Kidney (tissue), 22 donors: Measurements from ENCODE around the gene SEMA6A. TPM values are rescaled to one million over a fixed set of nuclear protein-coding genes. Genes with fewer than 3 reads are reported as not detected.

ENCODE experiments used
- DNase-seq, 5 donors: peaks; one replicate each; pipeline ENCODE4 v3.0.0-alpha.2; 2013 to 2020
- FAIRE-seq: peaks from 2 replicates; lab custom pipeline; 2012; peaks lifted over from hg19 to GRCh38; lab: Jason Lieb, UNC
- H3K27ac ChIP-seq, 2 donors: one replicate each; pipeline ENCODE4 v1.7.0; 2013; ENCODE audit warnings: low read depth in 2 of 2, low read length in 2 of 2, inconsistent platforms in 1 of 2
- H3K27me3 ChIP-seq: one replicate; pipeline ENCODE4 v1.7.1; 2013; ENCODE audit warnings: low read length, inconsistent platforms; ENCODE audit not compliant: control insufficient read depth, insufficient read depth
- H3K36me3 ChIP-seq, 3 donors: one replicate each; pipeline versions ENCODE4 v1.7.0 to v1.7.1; 2013; ENCODE audit warnings: low read length in 3 of 3, control low read depth in 1 of 3, inconsistent platforms in 1 of 3; ENCODE audit not compliant: insufficient read depth in 3 of 3, control insufficient read depth in 2 of 3
- H3K4me1 ChIP-seq, 3 donors: one replicate each; pipeline versions ENCODE4 v1.7.0 to v1.7.1; 2013; ENCODE audit warnings: low read length in 3 of 3, inconsistent platforms in 1 of 3, low read depth in 1 of 3; ENCODE audit not compliant: control insufficient read depth in 2 of 3, insufficient read depth in 2 of 3
- H3K4me3 ChIP-seq, 3 donors: one replicate each; pipeline versions ENCODE4 v1.7.0 to v1.8.1; 2013; ENCODE audit warnings: low read length in 3 of 3, control low read depth in 1 of 3, inconsistent platforms in 1 of 3
- H3K9ac ChIP-seq, 3 donors: one replicate each; pipeline versions ENCODE4 v1.7.0 to v1.7.1; 2013; ENCODE audit warnings: low read length in 3 of 3, control low read depth in 1 of 3, inconsistent platforms in 1 of 3
- H3K9me3 ChIP-seq, 3 donors: one replicate each; pipeline versions ENCODE4 v1.7.0 to v1.7.1; 2013; ENCODE audit warnings: low read length in 3 of 3, control low read depth in 1 of 3, inconsistent platforms in 1 of 3; ENCODE audit not compliant: control insufficient read depth in 2 of 3, insufficient read depth in 1 of 3
- intact Hi-C: fragments of 100-400 bp; cut with DNase I; formaldehyde crosslinking; loops from one replicate; pipeline ENCODE4 v1.11.1; 2022
- long read RNA-seq, 10 donors: library from polyadenylated mRNA in 1 of 10; unstranded in 1 of 10; transcript quantifications; one replicate each; pipeline ENCODE4 v2.0.0 and lab custom pipeline, GENCODE V29; 2021 to 2026
- polyA plus RNA-seq: library from polyadenylated mRNA; stranded (reverse); fragments of 350-450 nt; fragmentation: Illumina TruSeq; extraction: RNeasy Lipid Tissue Mini Kit (QIAGEN cat#74804); gene quantifications from one replicate; pipeline ENCODE4 v1.2.3, GENCODE V29; 2014; ENCODE audit warnings: low read depth, low replicate concordance; ENCODE audit not compliant: insufficient read depth
- total RNA-seq: library from RNA; stranded (reverse); fragmentation: NEBNext Ultra II Directional; extraction: Animal tissue kit (Norgen Biotek cat#: 25700); gene quantifications from one replicate; pipeline ENCODE4 v1.2.1, GENCODE V29; 2021
- TF ChIP-seq, protein P1 (sequence below): IDR thresholded peaks from 3 replicates; pipeline ENCODE4 v1.5.1; 2012; ENCODE audit warnings: mild to moderate bottlenecking, moderate library complexity, borderline replicate concordance; ENCODE audit not compliant: insufficient read depth; ENCODE audit errors: extremely low read depth
- donor health status: control.
- donor health status: control.
- donor health status: control.
- donor health status: control.
- donor health status: control.
- donor health status: DM: yes; HTN: yes; CAD: no.
- donor health status: Normal renal cell carcinoma (clear cell type).

Gene SEMA6A, protein sequence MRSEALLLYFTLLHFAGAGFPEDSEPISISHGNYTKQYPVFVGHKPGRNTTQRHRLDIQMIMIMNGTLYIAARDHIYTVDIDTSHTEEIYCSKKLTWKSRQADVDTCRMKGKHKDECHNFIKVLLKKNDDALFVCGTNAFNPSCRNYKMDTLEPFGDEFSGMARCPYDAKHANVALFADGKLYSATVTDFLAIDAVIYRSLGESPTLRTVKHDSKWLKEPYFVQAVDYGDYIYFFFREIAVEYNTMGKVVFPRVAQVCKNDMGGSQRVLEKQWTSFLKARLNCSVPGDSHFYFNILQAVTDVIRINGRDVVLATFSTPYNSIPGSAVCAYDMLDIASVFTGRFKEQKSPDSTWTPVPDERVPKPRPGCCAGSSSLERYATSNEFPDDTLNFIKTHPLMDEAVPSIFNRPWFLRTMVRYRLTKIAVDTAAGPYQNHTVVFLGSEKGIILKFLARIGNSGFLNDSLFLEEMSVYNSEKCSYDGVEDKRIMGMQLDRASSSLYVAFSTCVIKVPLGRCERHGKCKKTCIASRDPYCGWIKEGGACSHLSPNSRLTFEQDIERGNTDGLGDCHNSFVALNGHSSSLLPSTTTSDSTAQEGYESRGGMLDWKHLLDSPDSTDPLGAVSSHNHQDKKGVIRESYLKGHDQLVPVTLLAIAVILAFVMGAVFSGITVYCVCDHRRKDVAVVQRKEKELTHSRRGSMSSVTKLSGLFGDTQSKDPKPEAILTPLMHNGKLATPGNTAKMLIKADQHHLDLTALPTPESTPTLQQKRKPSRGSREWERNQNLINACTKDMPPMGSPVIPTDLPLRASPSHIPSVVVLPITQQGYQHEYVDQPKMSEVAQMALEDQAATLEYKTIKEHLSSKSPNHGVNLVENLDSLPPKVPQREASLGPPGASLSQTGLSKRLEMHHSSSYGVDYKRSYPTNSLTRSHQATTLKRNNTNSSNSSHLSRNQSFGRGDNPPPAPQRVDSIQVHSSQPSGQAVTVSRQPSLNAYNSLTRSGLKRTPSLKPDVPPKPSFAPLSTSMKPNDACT
- total RNA-seq (51.6 TPM), polyA plus RNA-seq (4.0 TPM)
- long read RNA-seq, donor 1, full-length matches to known transcripts: 4 of 4 reads
- long read RNA-seq, donor 1, partial matches to known transcripts: 0 of 4 reads
- long read RNA-seq, donor 1, other reads (novel, unspliced or antisense): 0 of 4 reads
- long read RNA-seq, donor 2, full-length matches to known transcripts: 3 of 3 reads
- long read RNA-seq, donor 2, partial matches to known transcripts: 0 of 3 reads
- long read RNA-seq, donor 2, other reads (novel, unspliced or antisense): 0 of 3 reads
- long read RNA-seq, donor 3, partial matches to known transcripts: 0 of 2 reads
- long read RNA-seq, donor 3, other reads (novel, unspliced or antisense): 0 of 2 reads
- long read RNA-seq, donor 4, full-length matches to known transcripts: 5 of 12 reads
- long read RNA-seq, donor 4, partial matches to known transcripts: 7 of 12 reads
- long read RNA-seq, donor 4, other reads (novel, unspliced or antisense): 0 of 12 reads
- long read RNA-seq, donor 5: 0 reads
- long read RNA-seq, donor 6, partial matches to known transcripts: 0 of 1 reads
- long read RNA-seq, donor 6, other reads (novel, unspliced or antisense): 0 of 1 reads
- long read RNA-seq, donor 7, full-length matches to known transcripts: 3 of 15 reads
- long read RNA-seq, donor 7, partial matches to known transcripts: 1 of 15 reads
- long read RNA-seq, donor 7, other reads (novel, unspliced or antisense): 11 of 15 reads
- long read RNA-seq, donor 8, partial matches to known transcripts: 33 of 35 reads
- long read RNA-seq, donor 8, other reads (novel, unspliced or antisense): 0 of 35 reads
- long read RNA-seq, donor 9, full-length matches to known transcripts: 2 of 2 reads
- long read RNA-seq, donor 9, partial matches to known transcripts: 0 of 2 reads
- long read RNA-seq, donor 9, other reads (novel, unspliced or antisense): 0 of 2 reads
- long read RNA-seq, donor 10, full-length matches to known transcripts: 2 of 11 reads
- long read RNA-seq, donor 10, partial matches to known transcripts: 9 of 11 reads
- long read RNA-seq, donor 10, other reads (novel, unspliced or antisense): 0 of 11 reads

DNA sequence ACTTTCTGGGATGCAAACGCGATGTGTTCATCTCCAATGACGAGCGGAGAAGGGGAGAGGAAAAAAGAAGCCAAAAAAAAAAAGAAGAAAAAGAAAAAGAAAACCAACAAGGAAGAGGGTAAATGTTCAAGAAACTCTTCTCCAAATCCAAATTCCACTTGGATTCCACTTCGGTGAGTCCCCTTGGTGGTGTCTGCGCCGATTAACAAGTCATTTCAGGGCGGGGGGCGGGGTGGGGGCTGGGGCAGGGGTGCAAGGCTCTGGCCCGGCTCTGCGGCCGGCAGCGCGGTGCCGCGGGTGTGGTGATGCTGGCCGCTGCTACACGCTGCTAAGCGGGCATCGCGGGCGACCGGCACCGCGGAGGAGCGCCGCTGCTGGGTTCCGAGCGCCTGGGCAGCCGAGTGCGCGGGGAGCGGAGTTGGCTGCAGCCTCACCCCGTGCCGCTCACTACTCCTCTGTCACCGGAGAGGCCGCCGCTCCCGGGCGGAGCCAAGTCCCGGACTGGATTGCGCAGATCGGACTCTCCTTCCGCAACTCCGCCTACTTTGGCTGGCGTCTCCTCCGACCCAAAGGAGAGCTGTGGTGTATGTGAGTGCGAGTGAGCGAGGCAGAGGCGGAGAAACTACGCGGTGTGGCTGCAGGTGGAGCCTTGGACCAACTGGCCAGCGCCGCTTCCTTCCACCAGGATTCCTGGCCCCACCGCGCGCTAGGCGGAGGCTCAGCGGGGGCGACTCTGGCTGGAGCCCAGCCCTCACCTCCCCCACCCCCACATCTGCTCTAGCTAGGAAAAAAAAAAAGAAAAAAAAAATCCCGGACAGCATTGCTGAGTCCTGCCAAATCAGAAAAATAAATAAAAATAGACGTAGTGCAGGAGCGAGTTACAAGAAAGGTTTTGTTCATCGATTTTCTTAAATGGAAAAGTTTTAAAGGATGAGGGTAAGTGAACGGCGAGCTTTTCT is at the start of gene SEMA6A:
Gene SEMA6A, minus strand, starts transcription at position 457 of the 959 bp plus-strand sequence. CDS start 69,879 bp downstream, outside the sequence.
- FAIRE-seq (no peak), DNase-seq (peak; percentile 97)
- Histone ChIP-seq H3K27ac (peak within 1 kb of the TSS; percentile 66 to 76), H3K36me3 (no peaks in the 10 kb centered on the region), H3K4me1 (peaks cover 2 to 11% (median 8%) of the 10 kb centered on the region in 3 donors), H3K27me3 (no peaks in the 10 kb centered on the region), H3K9ac (peak within 1 kb of the TSS; percentile 49 to 78 (median 67)), H3K9me3 (no peaks in the 10 kb centered on the region), H3K4me3 (peak within 1 kb of the TSS; percentile 74 to 88 (median 84))
- TF ChIP-seq, protein P1, sequence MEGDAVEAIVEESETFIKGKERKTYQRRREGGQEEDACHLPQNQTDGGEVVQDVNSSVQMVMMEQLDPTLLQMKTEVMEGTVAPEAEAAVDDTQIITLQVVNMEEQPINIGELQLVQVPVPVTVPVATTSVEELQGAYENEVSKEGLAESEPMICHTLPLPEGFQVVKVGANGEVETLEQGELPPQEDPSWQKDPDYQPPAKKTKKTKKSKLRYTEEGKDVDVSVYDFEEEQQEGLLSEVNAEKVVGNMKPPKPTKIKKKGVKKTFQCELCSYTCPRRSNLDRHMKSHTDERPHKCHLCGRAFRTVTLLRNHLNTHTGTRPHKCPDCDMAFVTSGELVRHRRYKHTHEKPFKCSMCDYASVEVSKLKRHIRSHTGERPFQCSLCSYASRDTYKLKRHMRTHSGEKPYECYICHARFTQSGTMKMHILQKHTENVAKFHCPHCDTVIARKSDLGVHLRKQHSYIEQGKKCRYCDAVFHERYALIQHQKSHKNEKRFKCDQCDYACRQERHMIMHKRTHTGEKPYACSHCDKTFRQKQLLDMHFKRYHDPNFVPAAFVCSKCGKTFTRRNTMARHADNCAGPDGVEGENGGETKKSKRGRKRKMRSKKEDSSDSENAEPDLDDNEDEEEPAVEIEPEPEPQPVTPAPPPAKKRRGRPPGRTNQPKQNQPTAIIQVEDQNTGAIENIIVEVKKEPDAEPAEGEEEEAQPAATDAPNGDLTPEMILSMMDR: peak; percentile 11
- intact Hi-C loops: no loop called here

DNA sequence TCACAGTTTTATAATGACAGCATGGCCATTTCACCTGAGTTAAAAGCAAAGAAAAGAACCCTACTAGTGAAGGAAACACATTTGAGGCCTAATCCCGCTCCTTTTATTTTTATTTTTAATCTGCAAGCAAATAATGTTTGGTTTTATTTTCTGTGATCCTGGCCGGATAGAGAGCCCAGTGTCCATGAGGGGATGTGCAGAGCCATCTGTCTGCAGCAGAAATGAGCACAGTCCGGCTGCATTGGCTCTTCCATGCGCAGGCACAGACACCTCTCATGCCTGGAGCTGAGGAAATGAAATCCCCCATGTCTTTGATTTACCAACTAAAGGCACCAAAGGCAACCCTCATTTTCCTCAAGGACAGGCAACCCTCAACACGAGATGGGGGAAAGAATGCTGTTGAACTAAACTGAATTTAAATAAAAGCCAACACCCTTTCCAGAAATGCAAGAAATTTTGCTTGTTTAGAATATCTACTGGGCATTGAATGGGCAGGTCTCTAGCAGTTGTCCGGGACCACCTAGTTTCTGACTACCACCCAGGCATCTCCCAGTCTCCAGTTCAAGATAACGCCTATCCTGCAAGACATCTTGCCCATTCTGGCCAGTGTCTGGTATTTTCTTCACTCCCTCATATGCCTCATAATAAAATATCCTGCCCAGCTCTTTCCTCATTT is 47.9 kb upstream of the SEMA6A start:
- Histone ChIP-seq H3K36me3 (no peaks in the 10 kb centered on the region), H3K27ac (no peak overlapping the region), H3K9ac (no peak overlapping the region), H3K4me1 (no peaks in the 10 kb centered on the region), H3K9me3 (no peaks in the 10 kb centered on the region), H3K27me3 (no peaks in the 10 kb centered on the region), H3K4me3 (no peak overlapping the region)
- TF ChIP-seq, protein P1: no peak
- DNase-seq (no peak), FAIRE-seq (no peak)
- intact Hi-C loops: no loop called here
